ENCODE results near the gene ZNF286A.
"Not testable (repeated sequence)": the region's sequence is repeated elsewhere in the genome, so short reads cannot be mapped to it uniquely, and the experiment has no call there.

ZNF286A gene

DNA sequence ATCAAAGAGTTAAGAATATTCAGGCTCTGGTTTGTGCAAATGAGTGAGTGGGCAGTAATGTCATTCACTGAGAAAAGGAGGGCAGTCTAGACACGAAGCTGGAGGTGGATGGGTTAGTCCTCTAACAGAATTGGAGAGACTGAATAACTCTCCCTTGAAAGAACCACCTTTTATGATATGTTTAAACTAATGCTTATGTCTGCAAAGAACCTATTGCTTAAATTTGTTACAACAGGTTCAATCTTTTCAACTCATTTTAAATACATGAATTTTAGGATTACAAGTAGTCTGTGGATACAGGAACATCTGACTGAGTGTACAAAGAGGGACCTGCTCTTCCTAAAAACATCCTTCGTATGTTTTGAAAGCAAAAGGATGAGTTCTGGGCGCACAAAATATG, 585 bp upstream of the ZNF286A start:
- DNase-seq (ENCODE audit: low read depth in 2 of 2, low spot score in 1 of 2) = not testable (repeated sequence)

DNA sequence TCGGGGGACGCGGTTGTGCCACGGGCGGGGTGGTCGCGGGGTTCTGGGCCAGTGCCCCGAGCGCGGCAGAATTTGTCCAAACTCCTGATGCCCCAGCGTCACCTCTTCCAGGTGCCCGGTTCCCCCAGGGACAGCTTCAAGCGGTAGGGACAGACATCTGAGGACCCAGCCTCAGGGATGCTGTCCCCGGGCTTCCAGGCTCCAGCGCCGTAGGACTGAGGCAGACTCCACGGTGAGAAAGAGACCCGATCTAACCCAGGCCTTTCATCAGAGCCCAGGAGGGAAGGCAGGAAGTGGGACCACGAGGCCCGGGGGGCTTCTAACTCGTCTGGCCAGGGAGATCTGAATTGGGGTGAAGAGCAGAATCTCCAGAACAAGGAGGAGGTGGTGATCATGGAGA, 385 bp downstream of the ZNF286A start:
- DNase-seq (ENCODE audit: low read depth in 2 of 2, low spot score in 1 of 2) = not testable (repeated sequence)

DNA sequence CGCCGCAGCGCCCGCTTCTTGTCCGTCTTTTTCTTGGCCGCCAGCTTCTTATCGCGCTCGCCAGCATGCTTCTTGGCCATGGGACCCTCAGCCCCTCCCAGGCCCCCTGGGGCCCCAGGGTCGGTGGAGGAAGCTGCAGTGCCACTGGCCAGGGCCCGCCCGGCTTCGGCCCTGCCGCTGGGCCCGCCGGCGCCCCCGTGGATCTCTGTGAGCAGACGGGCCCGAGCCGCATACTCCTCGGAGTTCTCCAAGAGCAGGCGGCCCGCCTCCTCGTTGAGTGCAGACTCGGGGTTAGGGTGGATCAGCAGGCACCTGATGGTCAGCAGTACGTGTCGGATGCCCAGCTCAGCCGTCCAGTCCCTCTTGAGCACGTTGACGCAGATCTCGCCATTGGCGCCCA, 4.7 kb downstream of the ZNF286A start:
- DNase-seq (ENCODE audit: low read depth in 2 of 2, low spot score in 1 of 2) = not testable (repeated sequence)

DNA sequence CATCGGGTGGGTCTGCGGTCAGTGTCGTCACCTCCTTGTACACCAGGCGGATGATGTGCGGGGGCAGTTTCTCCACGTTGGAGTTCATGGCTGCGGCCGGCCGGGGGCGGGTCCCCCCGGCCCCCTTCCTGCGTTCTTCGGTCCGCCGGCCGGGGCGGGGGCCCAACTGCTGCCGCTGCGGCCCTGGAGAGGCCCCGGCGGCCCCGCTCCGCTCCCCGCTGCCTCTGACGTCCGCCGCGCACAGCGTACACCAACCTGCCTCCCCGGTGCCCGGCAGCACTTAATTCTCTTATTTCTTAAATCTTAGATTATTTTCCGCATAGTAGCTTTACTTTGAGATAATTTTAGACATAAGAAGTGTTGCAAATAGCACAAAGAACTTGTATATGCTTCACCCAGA, 5.3 kb downstream of the ZNF286A start:
- not testable (repeated sequence) for DNase-seq (ENCODE audit: low read depth in 2 of 2, low spot score in 1 of 2)

DNA sequence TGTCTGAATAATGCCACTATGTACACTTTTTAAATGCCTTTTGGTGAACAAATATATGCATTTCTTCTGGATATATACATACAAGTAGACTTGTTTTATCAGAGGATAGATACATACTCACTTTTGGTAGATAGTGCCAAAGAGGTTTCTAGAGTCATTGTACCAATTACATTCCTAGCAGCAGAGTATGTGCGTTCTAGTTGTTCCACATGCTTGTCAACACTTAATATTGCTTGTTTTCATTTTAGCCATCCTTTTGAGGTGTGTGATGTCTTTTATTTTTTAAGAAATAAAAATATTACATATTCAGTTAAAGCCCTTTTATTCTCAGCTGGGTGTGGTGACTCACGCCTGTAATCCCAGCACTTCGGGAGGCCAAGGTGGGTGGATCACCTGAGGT, 9.3 kb downstream of the ZNF286A start:
- DNase-seq (ENCODE audit: low read depth in 2 of 2, low spot score in 1 of 2) = not testable (repeated sequence)

DNA sequence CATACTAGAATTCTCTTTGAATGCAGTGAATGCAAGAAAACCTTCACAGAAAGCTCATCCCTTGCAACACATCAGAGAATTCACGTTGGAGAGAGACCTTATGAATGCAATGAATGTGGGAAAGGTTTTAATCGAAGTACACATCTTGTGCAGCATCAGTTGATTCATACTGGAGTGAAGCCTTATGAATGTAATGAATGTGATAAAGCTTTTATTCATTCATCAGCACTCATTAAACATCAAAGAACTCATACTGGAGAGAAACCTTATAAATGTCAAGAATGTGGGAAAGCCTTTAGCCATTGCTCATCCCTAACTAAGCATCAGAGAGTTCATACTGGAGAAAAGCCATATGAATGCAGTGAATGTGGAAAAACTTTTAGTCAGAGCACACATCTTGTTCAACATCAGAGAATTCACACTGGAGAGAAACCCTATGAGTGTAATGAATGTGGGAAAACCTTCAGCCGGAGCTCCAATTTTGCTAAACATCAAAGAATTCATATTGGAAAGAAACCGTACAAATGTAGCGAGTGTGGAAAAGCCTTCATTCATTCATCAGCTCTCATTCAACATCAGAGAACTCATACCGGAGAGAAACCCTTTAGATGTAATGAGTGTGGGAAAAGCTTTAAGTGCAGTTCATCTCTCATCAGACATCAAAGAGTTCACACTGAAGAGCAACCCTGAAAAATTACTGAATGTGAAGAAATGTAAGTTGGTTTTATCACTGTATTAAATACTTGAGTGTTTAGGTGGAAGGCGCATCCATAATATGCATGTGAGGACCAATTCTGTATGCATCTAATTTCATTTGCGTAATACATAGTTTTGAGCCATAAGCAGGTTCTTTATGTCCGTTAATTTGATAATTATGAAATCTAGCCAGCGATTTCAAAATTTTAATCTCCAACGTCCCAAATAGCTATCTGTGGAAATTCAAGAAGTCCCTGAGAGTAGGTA, 17.3 kb downstream of the ZNF286A start:
- DNase-seq (ENCODE audit: low read depth in 2 of 2, low spot score in 1 of 2) = not testable (repeated sequence)

DNA sequence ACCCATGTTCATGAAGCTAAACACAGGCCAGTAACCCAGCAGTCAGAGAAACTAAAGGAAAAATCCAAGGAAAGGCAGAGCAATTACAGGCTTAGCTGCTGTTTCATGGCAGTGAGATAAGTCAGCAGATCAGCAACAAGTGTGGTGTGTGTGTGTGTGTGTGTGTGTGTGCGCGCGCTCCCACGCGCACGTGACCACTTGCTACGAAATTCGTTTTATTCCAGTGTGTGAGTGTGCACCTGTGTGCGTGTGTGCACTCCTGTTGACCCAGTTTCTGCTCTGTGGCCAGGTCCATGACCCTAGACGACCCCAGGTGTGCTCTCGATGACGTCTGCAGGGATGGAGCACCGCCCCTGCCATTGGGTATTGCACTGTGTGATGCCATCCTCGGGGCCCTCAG, 31.0 kb downstream of the ZNF286A start:
- not testable (repeated sequence) for DNase-seq (ENCODE audit: low read depth in 2 of 2, low spot score in 1 of 2)

DNA sequence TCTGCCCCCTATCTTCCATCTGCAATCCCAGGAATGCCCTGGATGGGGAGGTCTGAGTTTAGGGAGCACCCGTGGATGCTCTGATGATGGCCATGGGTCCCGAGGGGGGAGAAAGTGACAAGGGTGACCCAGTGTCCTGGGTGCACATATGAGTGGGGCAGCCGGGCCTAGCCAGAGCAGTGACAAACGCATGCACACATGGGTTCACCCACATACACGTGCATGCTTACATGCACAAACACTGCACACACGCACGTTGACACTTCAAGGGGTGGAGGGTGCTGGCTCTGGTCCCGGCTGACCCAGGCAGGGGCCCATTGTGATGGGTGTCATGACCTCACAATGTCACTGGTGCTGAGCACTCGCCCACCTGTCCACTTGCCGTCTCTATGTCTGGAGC, 32.3 kb downstream of the ZNF286A start, which contains the start of gene TBC1D26:
TSS of gene TBC1D26 (plus strand) at position 384 of the 400 bp plus-strand sequence. CDS start 3,066 bp downstream, outside the sequence.
- not testable (repeated sequence) for DNase-seq (ENCODE audit: low read depth in 2 of 2, low spot score in 1 of 2)

DNA sequence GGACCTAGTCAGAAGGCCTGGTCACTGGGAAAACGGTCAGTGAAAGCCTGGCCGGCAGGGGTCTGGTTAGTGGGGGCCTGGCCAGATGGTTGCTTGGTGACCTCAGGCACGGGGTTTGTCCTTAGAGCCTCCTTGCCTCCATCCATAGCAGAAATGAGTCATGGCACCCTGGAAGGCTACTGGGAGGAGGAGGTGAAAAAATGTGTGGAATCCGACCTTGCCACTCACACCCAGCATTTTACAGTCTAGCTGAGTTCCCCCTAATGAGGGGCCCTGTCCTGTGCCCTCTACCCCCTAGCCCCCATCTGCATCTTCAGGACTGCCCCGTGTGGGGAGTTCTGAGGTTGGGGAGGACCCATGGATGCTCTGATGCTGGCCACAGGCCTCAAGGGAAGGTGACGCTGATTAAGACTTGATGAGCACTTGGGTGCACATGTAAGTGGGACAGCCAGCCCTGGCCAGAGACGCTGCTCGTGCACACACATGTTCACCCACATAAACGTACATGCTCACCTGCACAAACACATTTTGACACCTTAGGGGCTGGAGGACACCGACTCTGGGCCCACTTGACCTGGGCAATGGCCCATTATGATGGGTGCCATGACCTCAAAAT, 33.7 kb downstream of the ZNF286A start:
- not testable (repeated sequence) for DNase-seq (ENCODE audit: low read depth in 2 of 2, low spot score in 1 of 2)

DNA sequence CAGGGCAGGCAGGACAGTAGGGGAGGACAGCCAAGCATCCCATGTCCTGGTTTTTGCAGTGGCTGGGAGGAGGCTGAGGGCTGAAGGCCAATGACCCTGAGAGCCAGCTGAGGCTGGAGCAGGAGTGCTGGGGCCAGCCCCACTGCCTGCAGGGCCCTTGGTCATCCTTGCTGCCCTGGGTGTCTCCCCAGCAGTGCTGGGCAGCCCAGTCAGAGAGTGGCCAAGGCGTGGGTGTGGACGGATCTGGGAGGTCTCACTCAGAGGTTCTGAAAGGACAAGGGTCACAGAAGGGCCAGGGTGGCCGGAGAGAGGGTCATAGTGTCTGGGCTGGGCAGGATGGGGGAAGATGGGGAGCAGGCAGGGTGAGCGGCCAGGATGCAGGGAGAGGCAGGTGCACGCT, 37.0 kb downstream of the ZNF286A start:
- not testable (repeated sequence) for DNase-seq (ENCODE audit: low read depth in 2 of 2, low spot score in 1 of 2)

DNA sequence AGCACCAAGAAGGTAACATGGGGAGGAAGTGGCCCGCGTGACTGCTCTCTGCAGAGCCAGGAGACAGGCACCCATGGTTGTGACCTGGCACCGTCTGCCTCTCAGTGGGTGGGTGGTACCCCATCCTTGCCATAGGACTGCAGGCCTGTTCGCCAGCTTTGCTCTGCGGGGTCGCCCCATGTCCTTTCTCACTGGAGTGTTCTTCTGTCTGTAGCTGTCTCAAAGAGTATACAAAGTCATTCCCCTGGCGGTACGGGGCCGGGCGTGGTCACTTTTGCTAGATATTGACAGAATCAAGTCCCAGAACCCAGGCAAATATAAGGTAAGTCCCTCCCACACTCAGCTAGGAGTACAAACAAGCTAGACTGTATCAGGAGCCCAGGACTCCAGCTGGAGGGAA, 38.5 kb downstream of the ZNF286A start:
- no peak for DNase-seq (ENCODE audit: low read depth in 2 of 2, low spot score in 1 of 2)

DNA sequence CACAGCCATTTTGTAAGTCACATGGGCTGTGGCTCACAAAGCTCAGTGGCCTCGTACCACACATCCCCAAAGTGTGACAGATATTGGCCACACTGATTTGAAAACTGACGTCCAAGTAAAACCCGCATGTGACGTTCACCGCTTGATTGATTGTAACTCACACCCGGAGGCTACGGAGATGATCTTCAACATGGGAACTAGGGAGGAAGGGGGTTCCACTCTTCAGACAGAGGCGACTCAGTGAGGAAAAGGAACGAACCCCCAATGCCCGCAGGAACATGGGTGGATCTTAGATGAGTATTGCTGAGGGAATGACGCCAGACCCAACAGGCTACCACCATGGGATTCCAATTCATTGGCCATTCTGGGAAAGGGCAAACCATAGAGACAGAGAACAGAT, 39.7 kb downstream of the ZNF286A start:
- not testable (repeated sequence) for DNase-seq (ENCODE audit: low read depth in 2 of 2, low spot score in 1 of 2)

DNA sequence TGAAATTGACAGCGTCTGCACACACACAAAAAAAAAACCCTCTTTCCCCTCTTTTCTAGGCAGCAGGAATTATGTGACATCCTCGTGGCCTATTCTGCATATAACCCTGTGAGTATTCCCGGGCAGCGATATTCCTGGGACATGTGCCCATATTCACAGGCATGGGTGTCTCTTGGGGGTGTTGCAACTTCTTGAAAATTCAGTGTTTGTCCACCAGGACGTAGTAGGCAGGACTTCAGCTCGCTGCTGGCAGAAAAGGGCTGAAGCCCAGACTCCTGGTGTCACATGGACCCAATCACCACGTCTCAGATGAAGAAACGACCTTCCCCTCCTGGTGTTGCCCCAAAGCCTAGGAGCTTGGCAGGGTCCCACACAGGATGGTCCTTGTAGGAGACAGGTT, 40.5 kb downstream of the ZNF286A start:
- DNase-seq (ENCODE audit: low read depth in 2 of 2, low spot score in 1 of 2) = not testable (repeated sequence)

DNA sequence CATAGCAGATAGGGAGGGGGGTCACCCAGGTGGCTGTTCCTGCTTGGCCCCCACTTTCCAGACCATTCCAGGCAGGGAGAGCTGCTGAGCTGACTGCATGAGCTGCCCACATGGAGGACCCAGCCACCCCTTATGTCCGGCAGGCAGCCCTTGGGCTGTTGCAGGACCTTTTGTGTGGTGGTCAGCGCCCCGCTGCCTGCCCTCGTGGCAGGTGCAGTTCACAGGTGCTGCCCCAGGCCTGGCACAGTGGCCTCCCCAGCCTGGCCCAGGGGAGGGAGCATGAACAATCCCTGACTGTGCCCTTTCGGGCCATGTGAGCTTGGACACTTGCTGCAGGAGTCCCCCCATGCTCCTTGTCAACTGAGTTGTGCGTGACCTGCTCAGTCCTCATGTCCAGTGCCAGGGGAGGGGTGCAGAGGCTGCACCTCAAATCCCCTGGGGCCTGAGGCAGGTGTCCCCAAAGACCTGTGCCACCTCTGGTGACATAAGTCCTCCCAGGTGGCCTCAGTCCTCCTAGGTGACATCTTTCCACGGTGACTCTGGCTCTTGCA, 41.1 kb downstream of the ZNF286A start:
- no peak for DNase-seq (ENCODE audit: low read depth in 2 of 2, low spot score in 1 of 2)

DNA sequence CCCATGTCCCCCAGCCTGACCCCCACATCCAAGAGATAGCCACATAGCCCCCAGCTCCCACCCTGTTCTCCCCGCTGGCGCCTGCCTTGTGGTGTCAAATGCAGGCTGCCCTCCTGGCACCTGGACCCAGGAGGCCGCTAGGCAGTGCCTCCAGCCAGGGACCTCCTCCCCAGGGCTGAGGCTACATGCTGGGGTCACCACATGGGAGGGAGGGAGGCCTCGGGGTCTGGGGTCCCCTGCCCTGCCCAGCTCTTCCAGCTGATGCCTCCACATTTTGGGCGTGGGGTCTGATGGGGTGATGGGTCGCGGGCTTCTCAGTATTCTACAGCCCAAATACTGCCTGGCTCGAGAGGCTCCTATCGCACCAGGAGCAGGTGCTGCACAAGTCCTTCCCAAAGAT, 42.1 kb downstream of the ZNF286A start:
- no peak for DNase-seq (ENCODE audit: low read depth in 2 of 2, low spot score in 1 of 2)

DNA sequence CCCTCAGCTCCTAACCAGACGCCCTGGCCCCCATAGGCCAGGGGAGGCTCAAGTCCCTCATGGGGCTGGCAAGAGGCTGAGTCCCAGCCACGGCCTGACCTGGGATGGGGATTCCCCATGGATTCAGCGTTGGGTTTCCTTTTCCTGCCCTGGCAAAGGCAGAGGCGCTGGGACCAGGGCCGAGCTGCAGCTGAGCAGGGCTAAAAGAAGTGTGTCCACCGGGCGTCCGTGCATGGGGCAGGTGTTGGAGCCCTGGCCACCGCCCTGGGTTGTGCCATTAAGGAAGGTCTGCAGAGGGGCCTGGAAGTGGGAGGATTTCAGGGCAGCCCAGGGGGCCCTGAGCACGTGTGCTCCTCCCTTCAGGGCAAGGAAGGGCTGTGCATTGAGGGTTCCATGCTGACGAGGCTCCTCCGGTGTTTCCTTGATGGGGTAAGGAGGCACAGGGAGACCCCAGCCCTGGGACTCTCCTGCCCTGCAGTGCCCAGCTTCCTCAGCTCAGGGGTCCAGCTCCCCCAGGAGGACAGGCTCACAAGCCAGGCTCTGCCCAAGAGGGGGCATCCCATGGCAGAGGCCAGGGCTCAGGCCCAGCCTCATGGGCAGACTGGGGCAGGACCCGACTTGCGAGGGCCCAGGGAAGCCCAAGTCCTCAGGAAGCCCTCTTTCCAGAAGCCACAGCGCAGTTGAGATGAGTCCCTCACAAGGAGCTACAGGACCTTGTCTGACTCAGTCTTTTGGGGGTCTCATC, 42.7 kb downstream of the ZNF286A start:
- no peak for DNase-seq (ENCODE audit: low read depth in 2 of 2, low spot score in 1 of 2)

DNA sequence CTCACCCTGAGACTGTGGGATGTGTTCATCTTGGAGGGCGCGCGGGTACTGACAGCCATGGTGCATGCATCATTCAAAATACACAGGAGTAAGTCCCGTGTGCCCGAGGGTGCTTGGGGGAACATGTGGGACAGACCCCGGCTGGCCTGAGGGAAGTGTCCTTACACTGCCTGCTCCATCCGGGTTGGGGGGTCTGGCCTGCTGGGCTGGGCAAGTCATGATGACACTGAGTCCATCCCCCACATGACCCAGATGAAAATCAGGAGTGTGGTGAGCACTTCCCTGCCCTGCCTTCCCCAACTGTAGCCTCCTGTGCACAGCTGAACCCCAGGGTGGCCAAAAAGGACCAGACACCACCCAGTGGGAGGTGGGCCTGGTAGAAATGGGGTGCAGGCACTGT, 43.4 kb downstream of the ZNF286A start:
- no peak for DNase-seq (ENCODE audit: low read depth in 2 of 2, low spot score in 1 of 2)

DNA sequence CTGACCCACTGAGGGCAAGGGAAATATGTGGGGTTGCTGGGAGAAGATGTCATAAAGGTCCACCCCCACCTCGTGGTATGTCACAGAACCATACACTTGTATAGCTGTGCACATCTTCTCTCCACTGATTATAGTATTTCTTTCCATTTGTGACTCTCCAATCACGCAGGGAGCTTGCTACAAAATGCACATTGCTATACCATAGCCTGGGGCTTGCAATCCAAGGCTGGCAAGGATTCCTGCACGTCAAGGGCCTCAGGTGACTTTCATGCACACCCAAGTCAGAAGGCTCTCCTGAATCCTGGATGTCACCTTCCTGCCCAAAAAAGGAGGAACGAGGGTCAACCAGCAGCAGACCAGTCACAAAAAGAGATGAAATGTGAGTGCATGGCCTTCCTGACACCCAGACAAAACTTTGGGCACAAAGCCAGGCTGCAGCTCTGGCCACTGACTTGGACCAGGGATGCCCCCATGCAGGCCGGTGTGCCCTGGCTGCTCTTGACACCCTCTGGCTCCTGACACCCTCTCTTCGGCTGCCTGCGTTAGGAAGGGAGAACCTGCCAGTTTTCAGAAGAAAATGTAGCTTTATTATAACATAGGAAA, 44.6 kb downstream of the ZNF286A start:
- no peak for DNase-seq (ENCODE audit: low read depth in 2 of 2, low spot score in 1 of 2)

DNA sequence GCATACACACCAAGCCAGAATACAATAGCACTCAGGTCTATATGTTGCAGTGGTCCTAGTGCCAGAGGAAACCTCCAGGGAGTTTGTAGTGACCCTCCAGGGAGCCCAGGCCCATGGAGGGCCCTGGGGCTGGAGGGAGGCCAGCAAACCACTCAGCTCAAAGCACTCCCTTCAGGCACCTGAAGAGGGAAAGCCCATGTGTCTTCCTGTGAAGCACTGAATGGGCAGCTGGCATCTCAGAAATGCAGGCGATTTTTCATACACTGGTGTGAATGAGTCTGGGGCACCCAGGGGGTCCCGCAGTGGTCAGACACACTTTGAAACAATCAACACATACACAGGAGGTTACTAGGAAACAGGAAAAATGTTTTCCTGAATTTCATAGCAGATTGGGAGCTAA, 45.3 kb downstream of the ZNF286A start:
- no peak for DNase-seq (ENCODE audit: low read depth in 2 of 2, low spot score in 1 of 2)

DNA sequence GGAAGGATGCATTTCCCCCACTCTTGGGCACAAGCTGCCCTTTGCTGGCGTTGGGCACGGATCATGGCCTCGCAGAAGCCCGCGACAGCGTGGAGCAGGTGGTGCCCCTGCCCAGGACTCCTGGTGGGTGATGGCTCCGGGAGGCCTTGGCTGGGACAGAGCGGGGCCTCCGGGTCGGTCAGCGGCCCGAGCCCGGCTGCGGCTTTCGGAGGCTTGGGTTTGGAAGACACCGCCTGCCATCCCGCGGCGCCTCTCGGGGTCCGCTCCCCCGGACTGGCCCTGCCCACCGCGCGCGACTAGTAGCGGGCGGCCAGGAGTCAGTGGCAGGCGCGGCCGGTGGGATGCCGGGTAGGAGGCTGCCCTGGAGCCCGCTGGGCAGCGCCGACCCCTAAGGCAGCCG, 49.9 kb downstream of the ZNF286A start:
- DNase-seq (ENCODE audit: low read depth in 2 of 2, low spot score in 1 of 2) = not testable (repeated sequence)

Measured in stimulated activated CD8-positive, alpha-beta memory T cell treated with anti-CD3 and anti-CD28 coated beads, Interleukin-4, amount 100 ng/mL, for 4 hours (primary cell).